ENCODE results near the gene GLIPR1L2. TPM values are rescaled to one million over a fixed set of nuclear protein-coding genes. Genes with fewer than 3 reads are reported as not detected.

GLIPR1L2 gene
- total RNA-seq, 1 experiment from 2014 or later, result 0.35 TPM

DNA sequence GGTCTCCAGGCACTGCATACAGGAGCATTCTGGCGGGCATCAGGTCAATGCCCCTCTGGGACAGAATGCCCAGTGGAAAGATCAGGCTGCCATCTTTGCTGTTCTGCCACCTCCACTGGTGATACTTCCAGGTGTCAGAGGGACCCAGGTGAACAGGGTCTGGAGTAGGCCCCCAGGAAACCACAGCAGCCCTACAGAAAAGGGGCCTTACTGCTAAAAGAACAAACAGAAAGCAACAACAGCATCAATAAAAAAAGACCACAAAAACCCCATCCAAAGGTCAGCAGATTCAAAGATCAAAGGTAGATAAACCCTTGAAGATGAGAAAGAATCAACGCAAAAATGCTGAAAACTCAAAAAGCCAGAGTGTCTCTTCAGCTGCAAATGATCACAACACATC is 40.5 kb upstream of the GLIPR1L2 start:
- TF ChIP-seq, protein P1, sequence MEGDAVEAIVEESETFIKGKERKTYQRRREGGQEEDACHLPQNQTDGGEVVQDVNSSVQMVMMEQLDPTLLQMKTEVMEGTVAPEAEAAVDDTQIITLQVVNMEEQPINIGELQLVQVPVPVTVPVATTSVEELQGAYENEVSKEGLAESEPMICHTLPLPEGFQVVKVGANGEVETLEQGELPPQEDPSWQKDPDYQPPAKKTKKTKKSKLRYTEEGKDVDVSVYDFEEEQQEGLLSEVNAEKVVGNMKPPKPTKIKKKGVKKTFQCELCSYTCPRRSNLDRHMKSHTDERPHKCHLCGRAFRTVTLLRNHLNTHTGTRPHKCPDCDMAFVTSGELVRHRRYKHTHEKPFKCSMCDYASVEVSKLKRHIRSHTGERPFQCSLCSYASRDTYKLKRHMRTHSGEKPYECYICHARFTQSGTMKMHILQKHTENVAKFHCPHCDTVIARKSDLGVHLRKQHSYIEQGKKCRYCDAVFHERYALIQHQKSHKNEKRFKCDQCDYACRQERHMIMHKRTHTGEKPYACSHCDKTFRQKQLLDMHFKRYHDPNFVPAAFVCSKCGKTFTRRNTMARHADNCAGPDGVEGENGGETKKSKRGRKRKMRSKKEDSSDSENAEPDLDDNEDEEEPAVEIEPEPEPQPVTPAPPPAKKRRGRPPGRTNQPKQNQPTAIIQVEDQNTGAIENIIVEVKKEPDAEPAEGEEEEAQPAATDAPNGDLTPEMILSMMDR (conservative IDR thresholded peaks at IDR 0.05), result no peak
- Histone ChIP-seq H3K4ac (ENCODE audit: low read depth, low read length) (no peak overlapping the region), H2BK12ac (ENCODE audit: insufficient read length, low read depth, low read length) (no peak overlapping the region), H3K23ac (ENCODE audit: insufficient read length, low read depth, low read length) (no peak overlapping the region), H4K20me1 (ENCODE audit: control insufficient read depth, insufficient read depth, insufficient read length) (no peaks in the 10 kb centered on the region), H3K4me2 (ENCODE audit: insufficient read depth, insufficient read length, low read length) (no peak overlapping the region), H3K14ac (ENCODE audit: insufficient read depth, low read length) (no peak overlapping the region), H3T11ph (ENCODE audit: low read length) (no peak overlapping the region), H2BK20ac (ENCODE audit: low read depth, low read length, poor library complexity, severe bottlenecking) (no peak overlapping the region), H3K4me1 (ENCODE audit: insufficient read depth, low read length) (no peaks in the 10 kb centered on the region), H3K27me3 (ENCODE audit: insufficient read depth, low read length) (no peaks in the 10 kb centered on the region), H2AFZ (ENCODE audit: low read length) (no peak overlapping the region), H3K56ac (ENCODE audit: insufficient read length, low read depth, low read length) (no peak overlapping the region), H4K5ac (ENCODE audit: insufficient read length, low read depth, low read length) (no peak overlapping the region), H4K8ac (replicated peaks; ENCODE audit: insufficient read length, low read depth, low read length) (no peak overlapping the region), H4K91ac (ENCODE audit: insufficient read length, low read depth, low read length) (no peak overlapping the region), H2BK120ac (ENCODE audit: low read depth, low read length, poor library complexity, severe bottlenecking) (no peak overlapping the region), H3K79me1 (ENCODE audit: insufficient read depth, low read depth, low read length, poor library complexity, severe bottlenecking) (no peaks in the 10 kb centered on the region), H2BK15ac (ENCODE audit: low read depth, low read length) (no peak overlapping the region), H3K9ac (ENCODE audit: extremely low read depth, insufficient read length, low read length) (no peak overlapping the region), H3K23me2 (ENCODE audit: insufficient read length, low read depth, low read length, poor library complexity, severe bottlenecking) (no peaks in the 10 kb centered on the region), H3K79me2 (ENCODE audit: insufficient read depth, low read length) (no peaks in the 10 kb centered on the region), H3K9me3 (ENCODE audit: control insufficient read depth, low read depth, low read length) (no peaks in the 10 kb centered on the region), H3K27ac (ENCODE audit: insufficient read length, low read depth, low read length) (no peak overlapping the region), H2BK5ac (ENCODE audit: insufficient read length, low read length) (no peak overlapping the region), H3K18ac (ENCODE audit: insufficient read length, low read depth, low read length) (no peak overlapping the region), H2AK5ac (ENCODE audit: insufficient read length, low read length) (no peak overlapping the region)
- H3K27me3 Mint-ChIP-seq (ENCODE audit: low read depth), result no peaks in the 10 kb centered on the region
- no peak for DNase-seq
- no peak overlapping the region for H3K4me3 Mint-ChIP-seq
- peaks cover 6 to 24% (median 16%) of the 10 kb centered on the region in 3 experiments for H3K36me3 Mint-ChIP-seq (ENCODE audit: insufficient read depth in 1 of 3, low read depth in 3 of 3)
- peaks cover 18 to 23% of the 10 kb centered on the region in 2 experiments for H3K9me3 Mint-ChIP-seq
- no peaks in the 10 kb centered on the region for H3K4me1 Mint-ChIP-seq
- H3K27ac Mint-ChIP-seq, result no peak overlapping the region
- no CpG with 5 or more reads among the region's 2 CpGs for WGBS (ENCODE audit: extremely low coverage, insufficient read length, low lambda C conversion rate)

All from H9 (cell line).